ENCODE data around the gene ZNF592. TPM values are rescaled to one million over a fixed set of nuclear protein-coding genes. Genes with fewer than 3 reads are reported as not detected.
A peak's percentile ranks its signal among the peaks of the same experiment; 100 is the strongest.

The ZNF592 gene
- total RNA-seq, 1 donor, result 11.2 TPM

GRCh38 chr15:84755736-84756527 lies 7.5 kb downstream of the ZNF592 start:
- DNase-seq (ENCODE audit: low read depth), result no peak
- H3K4me3 ChIP-seq (ENCODE audit: low read depth, low read length), result no peak overlapping the region
- TF ChIP-seq, protein P1, sequence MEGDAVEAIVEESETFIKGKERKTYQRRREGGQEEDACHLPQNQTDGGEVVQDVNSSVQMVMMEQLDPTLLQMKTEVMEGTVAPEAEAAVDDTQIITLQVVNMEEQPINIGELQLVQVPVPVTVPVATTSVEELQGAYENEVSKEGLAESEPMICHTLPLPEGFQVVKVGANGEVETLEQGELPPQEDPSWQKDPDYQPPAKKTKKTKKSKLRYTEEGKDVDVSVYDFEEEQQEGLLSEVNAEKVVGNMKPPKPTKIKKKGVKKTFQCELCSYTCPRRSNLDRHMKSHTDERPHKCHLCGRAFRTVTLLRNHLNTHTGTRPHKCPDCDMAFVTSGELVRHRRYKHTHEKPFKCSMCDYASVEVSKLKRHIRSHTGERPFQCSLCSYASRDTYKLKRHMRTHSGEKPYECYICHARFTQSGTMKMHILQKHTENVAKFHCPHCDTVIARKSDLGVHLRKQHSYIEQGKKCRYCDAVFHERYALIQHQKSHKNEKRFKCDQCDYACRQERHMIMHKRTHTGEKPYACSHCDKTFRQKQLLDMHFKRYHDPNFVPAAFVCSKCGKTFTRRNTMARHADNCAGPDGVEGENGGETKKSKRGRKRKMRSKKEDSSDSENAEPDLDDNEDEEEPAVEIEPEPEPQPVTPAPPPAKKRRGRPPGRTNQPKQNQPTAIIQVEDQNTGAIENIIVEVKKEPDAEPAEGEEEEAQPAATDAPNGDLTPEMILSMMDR (IDR thresholded peaks at IDR 0.05; ENCODE audit: insufficient read depth, low read depth, low read length), result no peak

DNA sequence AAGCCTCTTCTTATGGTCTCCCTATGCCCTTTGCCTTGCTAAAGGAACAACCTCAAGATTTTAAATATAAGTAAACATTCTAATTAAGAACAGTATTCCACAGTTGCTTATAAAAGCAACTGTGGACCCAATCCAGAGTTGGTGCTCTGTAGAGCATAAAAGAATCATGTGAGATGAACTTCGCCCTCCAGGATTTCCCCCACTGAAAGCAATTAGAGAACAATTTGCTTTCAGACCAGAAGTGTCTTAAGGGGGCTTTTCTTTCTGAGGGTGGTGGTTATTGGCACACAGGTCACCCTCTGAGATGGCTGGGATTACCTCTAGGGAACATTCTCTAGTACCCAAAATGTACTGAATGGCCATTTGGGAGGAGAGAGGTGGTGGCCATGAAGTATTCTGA lies 10.6 kb downstream of the ZNF592 start:
- DNase-seq (ENCODE audit: low read depth), result no peak
- no peak overlapping the region for H3K4me3 ChIP-seq (ENCODE audit: low read depth, low read length)
- TF ChIP-seq, protein P1 (IDR thresholded peaks at IDR 0.05; ENCODE audit: insufficient read depth, low read depth, low read length), result no peak

GRCh38 chr15:84760219-84760618 lies 11.8 kb downstream of the ZNF592 start:
- DNase-seq (ENCODE audit: low read depth), result no peak
- no peak overlapping the region for H3K4me3 ChIP-seq (ENCODE audit: low read depth, low read length)
- TF ChIP-seq, protein P1 (IDR thresholded peaks at IDR 0.05; ENCODE audit: insufficient read depth, low read depth, low read length), result no peak

- DNase-seq (ENCODE audit: low read depth), result peak; percentile 25
- TF ChIP-seq, protein P1 (IDR thresholded peaks at IDR 0.05; ENCODE audit: insufficient read depth, low read depth, low read length), result no peak
- no peak overlapping the region for H3K4me3 ChIP-seq (ENCODE audit: low read depth, low read length)
Observed at GRCh38 chr15:84761607-84762131, 13.3 kb downstream of the ZNF592 start.

- H3K4me3 ChIP-seq (ENCODE audit: low read depth, low read length), result no peak overlapping the region
- TF ChIP-seq, protein P1 (IDR thresholded peaks at IDR 0.05; ENCODE audit: insufficient read depth, low read depth, low read length), result no peak
- DNase-seq (ENCODE audit: low read depth), result no peak
Observed at GRCh38 chr15:84762840-84763572, 14.6 kb downstream of the ZNF592 start.

- H3K4me3 ChIP-seq (ENCODE audit: low read depth, low read length), result no peak overlapping the region
- no peak for DNase-seq (ENCODE audit: low read depth)
- TF ChIP-seq, protein P1 (IDR thresholded peaks at IDR 0.05; ENCODE audit: insufficient read depth, low read depth, low read length), result no peak
Observed at GRCh38 chr15:84764585-84764984, 16.2 kb downstream of the ZNF592 start.
